ENCODE data around the gene KLHDC2.
"Not testable (repeated sequence)": the region's sequence is repeated elsewhere in the genome, so short reads cannot be mapped to it uniquely, and the experiment has no call there.

KLHDC2 gene

GRCh38 chr14:49778421-49778820 is 10.5 kb downstream of the KLHDC2 start:
- DNase-seq (ENCODE audit: low read depth in 2 of 2), result no peak

- not testable (repeated sequence) for DNase-seq (ENCODE audit: low read depth in 2 of 2)
Observed at GRCh38 chr14:49781040-49781439, 13.1 kb downstream of the KLHDC2 start.

GRCh38 chr14:49783394-49784014 is 15.6 kb downstream of the KLHDC2 start:
- no peak for DNase-seq (ENCODE audit: low read depth in 2 of 2)

- no peak for DNase-seq (ENCODE audit: low read depth in 2 of 2)
Observed at GRCh38 chr14:49786315-49786714, 18.4 kb downstream of the KLHDC2 start.

GRCh38 chr14:49792618-49793017 is 24.7 kb downstream of the KLHDC2 start:
- no peak for DNase-seq (ENCODE audit: low read depth in 2 of 2)

GRCh38 chr14:49796025-49796424 is 28.1 kb downstream of the KLHDC2 start:
- DNase-seq (ENCODE audit: low read depth in 2 of 2), result no peak

GRCh38 chr14:49808780-49809179 is 40.8 kb downstream of the KLHDC2 start:
- no peak for DNase-seq (ENCODE audit: low read depth in 2 of 2)

GRCh38 chr14:49816118-49816517 is 48.2 kb downstream of the KLHDC2 start:
- DNase-seq (ENCODE audit: low read depth in 2 of 2), result not testable (repeated sequence)

GRCh38 chr14:49816844-49817243 is 48.9 kb downstream of the KLHDC2 start:
- DNase-seq (ENCODE audit: low read depth in 2 of 2), result no peak

GRCh38 chr14:49820176-49820575 is 52.2 kb downstream of the KLHDC2 start:
- DNase-seq (ENCODE audit: low read depth in 2 of 2), result no peak

- no peak for DNase-seq (ENCODE audit: low read depth in 2 of 2)
Observed at GRCh38 chr14:49828640-49829039, 60.7 kb downstream of the KLHDC2 start.
